GM23338 (cell line): ENCODE results near the gene ZBTB18.

Experiments
- EZH2 ChIP-seq: fragments of 200-600 bp; sonication (generic); IDR thresholded peaks from one replicate; pipeline ENCODE4 v1.8.0; 2017; ENCODE audit warnings: antibody characterized with exemption, mild to moderate bottlenecking, low read depth; ENCODE audit not compliant: unreplicated experiment
- EZH2phosphoT487 ChIP-seq: fragments of 200-600 bp; sonication (generic); IDR thresholded peaks from one replicate; pipeline ENCODE4 v1.8.1; 2018; ENCODE audit warnings: antibody characterized with exemption; ENCODE audit not compliant: unreplicated experiment
- JUNB ChIP-seq: IDR thresholded peaks from one replicate; pipeline ENCODE4 v1.6.1; 2016; ENCODE audit warnings: antibody characterized with exemption; ENCODE audit not compliant: unreplicated experiment
- POLR2AphosphoS5 ChIP-seq: IDR thresholded peaks from 2 replicates; pipeline ENCODE4 v1.6.1; 2016; ENCODE audit warnings: antibody characterized with exemption, low read depth
- TF ChIP-seq, protein P1 (sequence below), 2 experiments: fragments of 200-600 bp in 1 of 2; sonication (generic) in 1 of 2; conservative IDR thresholded peaks; 2 replicates each; pipeline versions ENCODE4 v1.5.1 to v1.6.1; 2016 to 2017; ENCODE audit warnings: antibody characterized with exemption in 2 of 2, low read depth in 2 of 2, mild to moderate bottlenecking in 2 of 2, moderate library complexity in 1 of 2

DNA sequence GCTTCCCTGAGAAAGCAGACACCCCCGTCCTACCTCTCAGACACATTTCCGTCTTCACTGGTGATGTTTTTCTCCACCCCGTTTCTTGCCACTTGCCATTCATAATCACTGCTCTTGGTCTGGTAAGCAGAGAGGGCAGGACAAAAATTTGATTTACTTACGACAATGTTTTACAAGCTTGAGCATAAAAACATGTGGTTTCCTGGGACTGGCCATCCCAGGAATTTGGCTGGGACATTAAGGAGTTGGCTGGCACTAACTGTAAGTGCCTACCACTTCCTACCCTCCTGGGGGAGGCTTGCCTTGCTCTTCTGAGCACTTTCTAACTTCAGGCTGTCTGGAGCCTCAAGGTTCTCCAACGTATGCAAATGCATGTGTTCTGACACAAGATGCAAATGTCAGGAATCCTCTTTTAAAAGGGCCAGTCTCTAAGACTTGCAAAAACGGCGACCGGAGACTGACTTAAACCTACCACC, 24.2 kb downstream of the ZBTB18 start:
- TF ChIP-seq JUNB (no peak), EZH2 (no peak), EZH2phosphoT487 (no peak), POLR2AphosphoS5 (no peak)
- TF ChIP-seq, protein P1, sequence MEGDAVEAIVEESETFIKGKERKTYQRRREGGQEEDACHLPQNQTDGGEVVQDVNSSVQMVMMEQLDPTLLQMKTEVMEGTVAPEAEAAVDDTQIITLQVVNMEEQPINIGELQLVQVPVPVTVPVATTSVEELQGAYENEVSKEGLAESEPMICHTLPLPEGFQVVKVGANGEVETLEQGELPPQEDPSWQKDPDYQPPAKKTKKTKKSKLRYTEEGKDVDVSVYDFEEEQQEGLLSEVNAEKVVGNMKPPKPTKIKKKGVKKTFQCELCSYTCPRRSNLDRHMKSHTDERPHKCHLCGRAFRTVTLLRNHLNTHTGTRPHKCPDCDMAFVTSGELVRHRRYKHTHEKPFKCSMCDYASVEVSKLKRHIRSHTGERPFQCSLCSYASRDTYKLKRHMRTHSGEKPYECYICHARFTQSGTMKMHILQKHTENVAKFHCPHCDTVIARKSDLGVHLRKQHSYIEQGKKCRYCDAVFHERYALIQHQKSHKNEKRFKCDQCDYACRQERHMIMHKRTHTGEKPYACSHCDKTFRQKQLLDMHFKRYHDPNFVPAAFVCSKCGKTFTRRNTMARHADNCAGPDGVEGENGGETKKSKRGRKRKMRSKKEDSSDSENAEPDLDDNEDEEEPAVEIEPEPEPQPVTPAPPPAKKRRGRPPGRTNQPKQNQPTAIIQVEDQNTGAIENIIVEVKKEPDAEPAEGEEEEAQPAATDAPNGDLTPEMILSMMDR (conservative IDR thresholded peaks at IDR 0.05; ENCODE audit: low read depth in 2 of 2), result no peak
